ENCODE results near the gene MORN1. TPM values are rescaled to one million over a fixed set of nuclear protein-coding genes. Genes with fewer than 3 reads are reported as not detected.

MORN1 gene
- total and polyA plus RNA-seq, 12 donors: 1.2 to 7.6 (median 5.2) TPM

DNA sequence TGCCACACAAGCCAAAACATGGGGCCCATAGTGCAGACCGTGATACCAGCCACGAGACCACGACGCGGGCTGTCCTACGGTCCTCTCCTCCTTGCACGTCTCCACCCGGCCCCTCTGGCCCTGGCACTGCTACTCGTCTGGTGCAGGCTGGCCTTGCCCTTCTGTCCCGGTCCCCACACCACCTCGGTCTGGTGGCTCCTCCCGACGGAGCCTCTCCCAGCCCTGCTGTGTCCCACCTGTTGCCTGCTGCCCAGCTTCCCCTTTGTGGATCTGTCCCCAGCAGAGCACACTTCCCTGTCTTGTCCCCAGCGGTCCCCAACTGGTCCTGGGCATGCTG lies 50.5 kb downstream of the MORN1 start:
- DNase-seq: peak in 1 of 2 donors; percentile 6

DNA sequence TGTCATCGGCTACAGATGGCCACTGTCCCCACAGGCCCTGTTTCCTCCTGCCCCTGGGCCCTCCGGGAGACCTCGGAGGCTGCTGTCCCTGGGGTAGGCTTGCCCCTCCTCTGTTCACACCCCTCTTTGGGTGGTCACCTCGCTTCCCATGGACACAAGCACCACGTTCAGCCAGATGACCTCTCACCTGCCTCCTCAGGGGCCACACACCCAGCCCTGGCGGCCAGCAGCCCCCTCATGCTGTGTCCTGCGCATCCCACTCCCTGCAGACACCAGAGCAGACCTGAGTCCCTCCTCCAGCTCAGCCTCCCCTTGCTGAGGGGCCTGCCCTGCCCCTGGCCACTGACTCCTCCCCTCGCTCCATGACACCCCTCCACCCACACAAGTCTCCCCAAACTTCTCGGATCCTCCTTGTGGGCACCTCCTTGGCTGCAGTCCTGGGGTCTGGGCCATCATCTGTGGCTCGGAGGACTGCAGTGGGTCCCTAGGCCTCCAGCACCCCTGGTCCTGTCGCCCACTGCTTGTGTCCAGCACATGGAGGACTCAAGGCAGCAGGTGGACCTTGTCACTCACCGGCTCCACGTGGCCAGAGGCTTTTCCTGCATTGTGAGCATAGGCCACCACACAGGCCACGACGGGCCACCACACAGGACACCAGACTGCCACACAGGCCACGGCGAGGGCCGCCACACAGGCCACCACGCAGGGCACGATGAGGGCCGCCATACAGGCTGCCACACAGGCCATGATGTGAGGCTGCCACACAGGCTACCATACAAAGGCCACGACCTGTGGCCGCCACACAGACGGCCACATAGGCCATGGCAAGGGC lies 51.1 kb downstream of the MORN1 start:
- ATAC-seq (no peak), DNase-seq (peak in 1 of 2 donors; percentile 5)
- H3K27me3 ChIP-seq: no peaks in the 10 kb centered on the region
- WGBS, 2 donors: 87 to 91% methylated on average over 24 of the region's 24 CpGs
- no peak for TF ChIP-seq CTCF (IDR thresholded peaks at IDR 0.05)
- H3K27ac ChIP-seq: no peak overlapping the region
- H3K4me3 ChIP-seq: no peak overlapping the region
- no peaks in the 10 kb centered on the region for H3K9me3 ChIP-seq
- intact Hi-C loops (cut with DNase I): no loop called here
- no peaks in the 10 kb centered on the region for H3K36me3 ChIP-seq
- H3K4me1 ChIP-seq: no peaks in the 10 kb centered on the region

More for the DNA sequence above, 50.5 kb downstream of the MORN1 start:
- ATAC-seq: no peak
- 95 to 97% methylated on average over 14 of the region's 14 CpGs for WGBS, 2 donors
- Histone ChIP-seq H3K9me3 (no peaks in the 10 kb centered on the region), H3K27ac (no peak overlapping the region), H3K4me3 (no peak overlapping the region), H3K4me1 (no peaks in the 10 kb centered on the region), H3K36me3 (no peaks in the 10 kb centered on the region), H3K27me3 (no peaks in the 10 kb centered on the region)
- TF ChIP-seq CTCF (IDR thresholded peaks at IDR 0.05): no peak
- intact Hi-C loops (cut with DNase I): no loop called here

DNA sequence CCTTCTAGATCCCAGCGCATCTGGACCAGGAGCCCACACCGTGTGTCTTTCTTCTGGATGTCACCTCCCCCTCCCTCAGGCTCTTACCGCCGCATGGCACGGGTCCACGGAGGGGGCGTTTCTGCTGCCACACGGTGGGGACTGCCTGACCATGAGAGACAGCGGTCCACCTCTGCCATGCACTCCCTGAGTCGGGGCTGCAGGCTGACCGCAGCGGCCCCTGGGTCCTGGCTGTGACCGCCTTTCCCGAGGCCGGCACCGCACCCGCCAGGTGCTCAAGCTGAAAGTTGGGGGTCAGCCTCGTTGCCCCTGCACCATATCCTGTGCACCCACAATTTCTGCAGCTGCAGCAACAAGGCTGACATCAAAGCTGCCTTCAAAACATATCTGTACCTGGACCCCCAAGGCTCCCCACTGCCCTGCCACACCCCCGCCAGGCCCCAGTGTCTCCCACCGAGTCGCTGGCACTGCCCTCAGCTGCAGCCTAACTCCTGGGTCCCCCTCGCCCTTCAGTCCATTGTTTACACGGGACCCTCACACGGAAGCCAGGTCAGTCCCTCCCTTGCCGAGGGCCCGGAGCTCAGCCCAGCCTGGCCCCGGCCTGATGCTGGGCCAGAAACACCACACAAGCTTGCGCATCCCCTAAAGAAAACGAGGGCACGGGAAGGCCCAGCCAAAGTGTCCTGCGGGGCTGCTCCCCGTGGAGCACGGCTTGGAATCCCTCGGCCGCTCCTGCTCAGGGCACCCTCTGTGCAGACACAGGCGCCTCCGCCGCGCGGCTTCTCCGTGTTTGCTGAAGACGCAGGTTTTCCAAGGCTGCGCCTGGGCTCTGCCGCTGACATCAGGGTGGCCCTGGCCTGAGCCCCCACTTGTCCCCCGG lies 51.9 kb downstream of the MORN1 start:
- TF ChIP-seq CTCF (IDR thresholded peaks at IDR 0.05): no peak
- ATAC-seq (no peak), DNase-seq (peak in 1 of 2 donors; percentile 11)
- H3K4me3 ChIP-seq: no peak overlapping the region
- no peak overlapping the region for H3K27ac ChIP-seq
- H3K9me3 ChIP-seq: no peaks in the 10 kb centered on the region
- H3K27me3 ChIP-seq: no peaks in the 10 kb centered on the region
- intact Hi-C loops (cut with DNase I): no loop called here
- H3K36me3 ChIP-seq: no peaks in the 10 kb centered on the region
- no peaks in the 10 kb centered on the region for H3K4me1 ChIP-seq
- 90 to 91% methylated on average over 45 of the region's 45 CpGs for WGBS, 2 donors

- Histone ChIP-seq H3K4me3 (no peak overlapping the region), H3K27me3 (no peaks in the 10 kb centered on the region), H3K36me3 (no peaks in the 10 kb centered on the region), H3K4me1 (no peaks in the 10 kb centered on the region), H3K27ac (no peak overlapping the region), H3K9me3 (no peaks in the 10 kb centered on the region)
- intact Hi-C loops (cut with DNase I): no loop called here
- TF ChIP-seq CTCF (IDR thresholded peaks at IDR 0.05): no peak
- ATAC-seq (no peak), DNase-seq (no peak)
- 65 to 79% methylated on average over 10 of the region's 10 CpGs for WGBS, 2 donors
Measured at GRCh38 chr1:2337501-2337900, 53.9 kb downstream of the MORN1 start.
